Fibroblast of gingiva (primary cell): ENCODE data around the gene NSUN6.
A peak's percentile ranks its signal among the peaks of the same experiment; 100 is the strongest.
"Not testable (repeated sequence)": the region's sequence is repeated elsewhere in the genome, so short reads cannot be mapped to it uniquely, and the experiment has no call there.

ENCODE experiments used
- DNase-seq: peaks from one replicate; pipeline ENCODE4 v3.0.0-alpha.2; 2011; ENCODE audit warnings: low read depth

Gene NSUN6

GRCh38 chr10:18659819-18660535, 8.6 kb upstream of the NSUN6 start:
- no peak for DNase-seq

GRCh38 chr10:18659125-18659818, 7.9 kb upstream of the NSUN6 start, which contains the start of gene ARL5B:
ARL5B (plus strand) TSS chr10:18659431; CDS start chr10:18659638, 207 bp downstream.
- peak; percentile 99 for DNase-seq

GRCh38 chr10:18658271-18659124, 7.1 kb upstream of the NSUN6 start:
- DNase-seq: peak; percentile 52

- DNase-seq: no peak
These were observed 5.3 kb upstream of the NSUN6 start for GRCh38 chr10:18656724-18657123.

- no peak for DNase-seq
These were observed 1.7 kb upstream of the NSUN6 start for GRCh38 chr10:18653112-18653511.

GRCh38 chr10:18650404-18650997, 886 bp downstream of the NSUN6 start:
- DNase-seq: no peak

GRCh38 chr10:18649364-18649959, 1.9 kb downstream of the NSUN6 start:
- DNase-seq: no peak

GRCh38 chr10:18647945-18648344, 3.4 kb downstream of the NSUN6 start:
- no peak for DNase-seq

GRCh38 chr10:18647151-18647550, 4.2 kb downstream of the NSUN6 start:
- no peak for DNase-seq

GRCh38 chr10:18639719-18640118, 11.7 kb downstream of the NSUN6 start:
- not testable (repeated sequence) for DNase-seq

GRCh38 chr10:18637400-18637799, 14.0 kb downstream of the NSUN6 start:
- not testable (repeated sequence) for DNase-seq

- no peak for DNase-seq
These were observed 15.4 kb downstream of the NSUN6 start for GRCh38 chr10:18635995-18636394.

- not testable (repeated sequence) for DNase-seq
These were observed 18.9 kb downstream of the NSUN6 start for GRCh38 chr10:18632500-18632899.

GRCh38 chr10:18627452-18628018, 23.9 kb downstream of the NSUN6 start:
- peak; percentile 73 for DNase-seq

- DNase-seq: no peak
These were observed 25.5 kb downstream of the NSUN6 start for GRCh38 chr10:18625886-18626285.

- DNase-seq: peak; percentile 43
These were observed 27.7 kb downstream of the NSUN6 start for GRCh38 chr10:18623671-18624070.

GRCh38 chr10:18620856-18621255, 30.5 kb downstream of the NSUN6 start:
- DNase-seq: no peak

GRCh38 chr10:18619016-18619415, 32.4 kb downstream of the NSUN6 start:
- peak; percentile 56 for DNase-seq

- DNase-seq: peak; percentile 36
These were observed 35.0 kb downstream of the NSUN6 start for GRCh38 chr10:18616337-18616736.

GRCh38 chr10:18615618-18616017, 35.8 kb downstream of the NSUN6 start:
- no peak for DNase-seq

- DNase-seq: no peak
These were observed 40.2 kb downstream of the NSUN6 start for GRCh38 chr10:18611168-18611567.
